GM12878 (cell line): Measurements from ENCODE around the gene CDC6. TPM values are rescaled to one million over a fixed set of nuclear protein-coding genes. Genes with fewer than 3 reads are reported as not detected.

Experiments
- ATAC-seq: fragments of 200-7000 bp; cut with Tn5 transposase; 3 replicates; pipeline ENCODE4 v1.9.1; 2020; ENCODE audit warnings: mild to moderate bottlenecking, moderate library complexity
- BruUV-seq: library from RNA; stranded (reverse); fragments of 400-500 nt; replicated peaks from 2 replicates; lab custom pipeline; 2021; lab: Mats Ljungman, UMichigan
- CTCF ChIA-PET: fragments of 300-600 bp; sonication (Branson Sonifier 250); formaldehyde crosslinking; extraction: SDS; loops from one replicate; lab custom pipeline; 2021; ENCODE audit warnings: inconsistent platforms; lab: Yijun Ruan, JAX
- POLR2A ChIA-PET: fragments of 350-600 bp; formaldehyde crosslinking; extraction: SDS; loops from one replicate; lab custom pipeline; 2021; ENCODE audit warnings: inconsistent platforms; lab: Charles Lee
- RAD21 ChIA-PET: fragments of 300-600 bp; sonication (Branson Sonifier 250); formaldehyde crosslinking; loops from one replicate; lab custom pipeline; 2023; ENCODE audit warnings: antibody characterized with exemption; ENCODE audit not compliant: unreplicated experiment; lab: Charles Lee
- SMC1A ChIA-PET: fragments of 300-600 bp; sonication (Branson Sonifier 250); formaldehyde crosslinking; loops from one replicate; lab custom pipeline; 2023; ENCODE audit not compliant: unreplicated experiment, uncharacterized antibody; lab: Charles Lee
- DNase-seq: peaks from one replicate; pipeline ENCODE4 v3.0.0-alpha.2; 2011; ENCODE audit warnings: low read depth, low spot score
- FAIRE-seq: peaks from 3 replicates; lab custom pipeline; 2011; peaks lifted over from hg19 to GRCh38; lab: Jason Lieb, UNC
- H2AFZ ChIP-seq: 2 replicates; pipeline ENCODE4 v1.6.0; 2011; ENCODE audit warnings: low read depth, low read length, control low read depth; ENCODE audit not compliant: control insufficient read depth
- H3K27ac ChIP-seq: 2 replicates; pipeline ENCODE4 v1.5.1; 2011; ENCODE audit warnings: control low read depth; ENCODE audit not compliant: control insufficient read depth, insufficient read depth
- H3K27me3 ChIP-seq, 2 experiments: replicated peaks in 1 of 2; 2 replicates each; pipeline versions ENCODE4 v1.6.0 to v1.6.1; 2011; ENCODE audit warnings: low read length in 1 of 2; ENCODE audit not compliant: control insufficient read depth in 2 of 2, insufficient read depth in 2 of 2
- H3K36me3 ChIP-seq, 2 experiments: 2 replicates each; pipeline ENCODE4 v1.5.1; 2011; ENCODE audit warnings: low read length in 1 of 2; ENCODE audit not compliant: control insufficient read depth in 2 of 2, insufficient read depth in 2 of 2
- H3K4me1 ChIP-seq: 2 replicates; pipeline ENCODE4 v1.6.1; 2011; ENCODE audit warnings: mild to moderate bottlenecking, low read length, moderate library complexity, mixed read lengths; ENCODE audit not compliant: control insufficient read depth, insufficient read depth
- H3K4me2 ChIP-seq: 2 replicates; pipeline ENCODE4 v1.6.0; 2011; ENCODE audit warnings: control low read depth; ENCODE audit not compliant: control insufficient read depth, insufficient read depth
- H3K4me3 ChIP-seq: fragments of 200-600 bp; sonication (generic); 2 replicates; pipeline ENCODE4 v1.5.1; 2016
- H3K79me2 ChIP-seq: 2 replicates; pipeline ENCODE4 v1.6.0; 2011; ENCODE audit warnings: low read length; ENCODE audit not compliant: control insufficient read depth, insufficient read depth
- H3K9ac ChIP-seq: 2 replicates; pipeline ENCODE4 v1.8.0; 2011; ENCODE audit warnings: low read length, control low read depth, mixed read lengths; ENCODE audit not compliant: control insufficient read depth, insufficient read depth
- H3K9me3 ChIP-seq: replicated peaks from 3 replicates; pipeline ENCODE4 v1.5.1; 2011; ENCODE audit warnings: mild to moderate bottlenecking, low read length; ENCODE audit not compliant: control insufficient read depth, insufficient read depth
- H4K20me1 ChIP-seq: 2 replicates; pipeline ENCODE4 v1.6.0; 2011; ENCODE audit not compliant: control insufficient read depth, insufficient read depth
- BCL11A ChIP-seq: IDR thresholded peaks from 2 replicates; pipeline ENCODE4 v1.6.1; 2011; ENCODE audit warnings: low read depth, low read length
- FOS ChIP-seq: IDR thresholded peaks from 3 replicates; pipeline ENCODE4 v1.6.1; 2011; ENCODE audit warnings: borderline replicate concordance; ENCODE audit not compliant: insufficient read length; ENCODE audit errors: extremely low read depth
- FOXK2 ChIP-seq: fragments of 450-650 bp; IDR thresholded peaks from 2 replicates; pipeline ENCODE4 v1.6.1; 2017; ENCODE audit warnings: mild to moderate bottlenecking, moderate library complexity
- KLF5 ChIP-seq: fragments of 450-650 bp; IDR thresholded peaks from 2 replicates; pipeline ENCODE4 v1.6.1; 2014; ENCODE audit warnings: mild to moderate bottlenecking; ENCODE audit not compliant: partially characterized antibody
- NR2F1 ChIP-seq: fragments of 450-650 bp; conservative IDR thresholded peaks from 2 replicates; pipeline ENCODE4 v1.6.1; 2017; ENCODE audit warnings: mild to moderate bottlenecking
- PAX5 ChIP-seq: IDR thresholded peaks from 2 replicates; pipeline ENCODE4 v1.6.1; 2011; ENCODE audit warnings: low read depth, low read length, borderline replicate concordance
- PML ChIP-seq: IDR thresholded peaks from 2 replicates; pipeline ENCODE4 v1.6.1; 2012; ENCODE audit warnings: low read length, inconsistent platforms
- POLR2AphosphoS2 ChIP-seq: IDR thresholded peaks from 2 replicates; pipeline ENCODE4 v1.6.1; 2011; ENCODE audit warnings: low read depth, mild to moderate bottlenecking, low read length, improper control_type of control experiment, moderate library complexity
- RB1 ChIP-seq: fragments of 450-650 bp; formaldehyde crosslinking; IDR thresholded peaks from 2 replicates; pipeline ENCODE4 v1.6.1; 2017; ENCODE audit warnings: mild to moderate bottlenecking, borderline replicate concordance
- SIX5 ChIP-seq: IDR thresholded peaks from 2 replicates; pipeline ENCODE4 v1.6.1; 2011; ENCODE audit warnings: mild to moderate bottlenecking, low read depth, low read length, moderate library complexity; ENCODE audit not compliant: severe bottlenecking
- STAT1 ChIP-seq: fragments of 450-650 bp; conservative IDR thresholded peaks from 2 replicates; pipeline ENCODE4 v1.6.1; 2014; ENCODE audit warnings: antibody characterized with exemption, mild to moderate bottlenecking
- YBX1 ChIP-seq: fragments of 450-650 bp; IDR thresholded peaks from 2 replicates; pipeline ENCODE4 v1.6.1; 2016; ENCODE audit warnings: antibody characterized with exemption
- WGBS: methylation state at CpG from one replicate; pipeline ENCODE4 v1.1.6; 2016; ENCODE audit warnings: low lambda C conversion rate; ENCODE audit not compliant: insufficient replicate concordance, insufficient coverage; ENCODE audit errors: missing lambda C conversion rate; 5-methylcytosine and 5-hydroxymethylcytosine counted together
- in situ Hi-C: fragments of 300-500 bp; cut with MboI; formaldehyde crosslinking; loops from 9 replicates; pipeline ENCODE4 v1.14.3; 2018; ENCODE audit warnings: mixed read lengths
- intact Hi-C: fragments of 100-400 bp; cut with micrococcal nuclease; formaldehyde crosslinking; loops from one replicate; pipeline ENCODE4 v1.14.2; 2022; ENCODE audit not compliant: unreplicated experiment
- polyA plus RNA-seq, 11 experiments: library from polyadenylated mRNA; depleted of rRNA in 4 of 11; unstranded in 6 of 11; stranded (reverse) in 5 of 11; fragments of >200 nt; fragmentation: Nextera tagmentation in 4 of 11; fragmentation: Illumina TruSeq in 1 of 11; extraction: Ambion mirVana in 4 of 11; extraction: Trizol in 1 of 11; gene quantifications; 1 replicate in 1 of 11; 2 replicates in 10 of 11; pipeline versions ENCODE4 v1.2.1 to v1.2.3, GENCODE V29; 2011 to 2016; ENCODE audit warnings: inconsistent platforms in 2 of 11, missing spikeins in 2 of 11, low read depth in 1 of 11
- total RNA-seq, 4 experiments: library from RNA; depleted of rRNA in 3 of 4; stranded (reverse); fragments of >200 nt in 3 of 4; fragmentation: Illumina TruSeq in 1 of 4; extraction: Trizol in 1 of 4; gene quantifications; 2 replicates each; pipeline versions ENCODE4 v1.2.1 to v1.2.3, GENCODE V29; 2013 to 2021
- TF ChIP-seq, protein P1 (sequence below): IDR thresholded peaks from 2 replicates; pipeline ENCODE4 v1.6.1; 2011; ENCODE audit warnings: borderline replicate concordance, low read depth, mild to moderate bottlenecking, moderate library complexity, mixed read lengths, low read length; ENCODE audit not compliant: insufficient read depth; ENCODE audit errors: extremely low read length
- TF ChIP-seq, protein P2 (sequence below): IDR thresholded peaks from 2 replicates; pipeline ENCODE4 v1.6.1; 2011; ENCODE audit warnings: borderline replicate concordance, low read depth, mild to moderate bottlenecking, moderate library complexity, low read length; ENCODE audit not compliant: insufficient read depth, poor library complexity, severe bottlenecking
- TF ChIP-seq, protein P3 (sequence below): IDR thresholded peaks from 2 replicates; pipeline ENCODE4 v1.6.1; 2011; ENCODE audit warnings: mild to moderate bottlenecking, low read depth, low read length, moderate library complexity; ENCODE audit not compliant: insufficient replicate concordance

Gene CDC6
- total and polyA plus RNA-seq, 10 of the 15 experiments (the other 5 are each of a cell fraction or from before 2014, with no cell fraction given), result 13.3 to 60.9 (median 47.6) TPM

DNA sequence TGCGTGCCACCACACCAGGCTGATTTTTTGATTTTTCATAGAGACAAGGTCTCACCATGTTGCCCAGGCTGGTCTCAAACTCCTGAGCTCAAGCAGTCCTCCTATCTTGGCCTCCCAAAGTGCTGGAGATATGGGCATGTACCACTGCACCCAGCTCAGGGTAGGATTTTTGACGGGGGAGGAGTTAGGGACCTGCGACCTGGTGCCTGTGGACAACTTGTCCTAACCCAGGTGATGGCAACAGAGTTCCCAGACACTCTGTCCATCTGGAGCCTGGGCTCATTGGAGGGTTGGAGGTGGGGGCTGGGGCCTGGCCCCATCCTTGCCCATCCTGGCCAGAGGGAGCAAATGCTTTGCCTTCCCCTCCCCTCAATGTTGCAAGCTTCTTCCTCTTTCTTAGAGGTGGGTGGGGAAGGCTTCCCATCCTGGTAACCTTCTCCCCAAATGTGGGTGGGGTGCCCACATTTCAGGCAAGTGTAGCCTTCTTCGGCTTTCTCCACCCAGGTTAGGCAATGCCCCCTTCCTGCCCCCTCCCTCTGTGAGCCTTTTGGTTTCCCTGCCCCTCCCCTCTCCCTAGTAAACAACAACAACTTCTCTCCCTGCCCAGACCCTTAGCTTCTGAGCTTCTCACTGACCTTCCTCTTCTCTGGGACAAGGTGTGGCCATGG, 46.2 kb downstream of the CDC6 start (continued):
- TF ChIP-seq, protein P1, sequence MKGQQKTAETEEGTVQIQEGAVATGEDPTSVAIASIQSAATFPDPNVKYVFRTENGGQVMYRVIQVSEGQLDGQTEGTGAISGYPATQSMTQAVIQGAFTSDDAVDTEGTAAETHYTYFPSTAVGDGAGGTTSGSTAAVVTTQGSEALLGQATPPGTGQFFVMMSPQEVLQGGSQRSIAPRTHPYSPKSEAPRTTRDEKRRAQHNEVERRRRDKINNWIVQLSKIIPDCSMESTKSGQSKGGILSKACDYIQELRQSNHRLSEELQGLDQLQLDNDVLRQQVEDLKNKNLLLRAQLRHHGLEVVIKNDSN, result no peak
- TF ChIP-seq, protein P2, sequence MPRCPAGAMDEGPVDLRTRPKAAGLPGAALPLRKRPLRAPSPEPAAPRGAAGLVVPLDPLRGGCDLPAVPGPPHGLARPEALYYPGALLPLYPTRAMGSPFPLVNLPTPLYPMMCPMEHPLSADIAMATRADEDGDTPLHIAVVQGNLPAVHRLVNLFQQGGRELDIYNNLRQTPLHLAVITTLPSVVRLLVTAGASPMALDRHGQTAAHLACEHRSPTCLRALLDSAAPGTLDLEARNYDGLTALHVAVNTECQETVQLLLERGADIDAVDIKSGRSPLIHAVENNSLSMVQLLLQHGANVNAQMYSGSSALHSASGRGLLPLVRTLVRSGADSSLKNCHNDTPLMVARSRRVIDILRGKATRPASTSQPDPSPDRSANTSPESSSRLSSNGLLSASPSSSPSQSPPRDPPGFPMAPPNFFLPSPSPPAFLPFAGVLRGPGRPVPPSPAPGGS, result no peak
- TF ChIP-seq YBX1, result no peak
- no peak for TF ChIP-seq SIX5
- TF ChIP-seq PML, result no peak

DNA sequence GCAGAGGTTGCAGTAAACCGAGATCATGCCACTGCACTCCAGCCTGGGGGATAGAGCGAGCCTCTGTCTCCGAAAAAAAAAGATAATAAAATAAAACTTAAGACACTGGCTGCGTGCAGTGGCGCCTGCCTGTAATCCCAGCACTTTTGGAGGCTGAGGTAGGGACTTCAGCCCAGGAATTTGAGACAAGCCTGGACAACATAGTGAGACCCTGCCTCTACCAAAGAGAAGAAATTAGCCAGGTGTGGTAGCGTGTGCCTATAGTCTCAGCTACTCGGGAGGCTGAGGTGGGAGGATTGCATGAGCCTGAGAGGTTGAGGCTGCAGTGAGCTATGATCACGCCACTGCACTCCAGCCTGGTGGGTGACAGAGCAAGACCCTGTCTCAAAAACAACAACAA, 47.9 kb downstream of the CDC6 start:
- in situ Hi-C loops (no loop called here), intact Hi-C loops (no loop called here)
- ChIA-PET SMC1A (interaction anchor here (0.6 kb wide), 1 partner anchor 16 kb away, joined by 4 read pairs; no protein-coding TSS in a partner anchor), CTCF (interaction anchor here (1.0 to 1.1 kb wide), 2 partner anchors 8 to 10 kb away, joined by 3 read pairs; no protein-coding TSS in a partner anchor), RAD21 (interaction anchor here (1.5 kb wide), 1 partner anchor 19 kb away, joined by 3 read pairs; no protein-coding TSS in a partner anchor), POLR2A (no interaction called here)
- H3K79me2 ChIP-seq, result peaks cover 52% of the 10 kb centered on the region
- WGBS, result over 99% methylated on average over 8 of the region's 8 CpGs
- H3K27ac ChIP-seq, result no peak overlapping the region
- no peak overlapping the region for H2AFZ ChIP-seq
- no peak overlapping the region for H3K4me2 ChIP-seq
- H3K4me1 ChIP-seq, result peaks cover 21% of the 10 kb centered on the region
- H3K27me3 ChIP-seq, result no peaks in the 10 kb centered on the region
- no peak overlapping the region for H3K4me3 ChIP-seq
- no peaks in the 10 kb centered on the region for H3K9me3 ChIP-seq
- no TSS peak for BruUV-seq
- no peak for DNase-seq
- no peak for FAIRE-seq
- TF ChIP-seq BCL11A (no peak), KLF5 (no peak), STAT1 (no peak), RB1 (no peak), NR2F1 (no peak), PAX5 (no peak), FOXK2 (no peak), FOS (no peak), POLR2AphosphoS2 (no peak)
- TF ChIP-seq, protein P3, sequence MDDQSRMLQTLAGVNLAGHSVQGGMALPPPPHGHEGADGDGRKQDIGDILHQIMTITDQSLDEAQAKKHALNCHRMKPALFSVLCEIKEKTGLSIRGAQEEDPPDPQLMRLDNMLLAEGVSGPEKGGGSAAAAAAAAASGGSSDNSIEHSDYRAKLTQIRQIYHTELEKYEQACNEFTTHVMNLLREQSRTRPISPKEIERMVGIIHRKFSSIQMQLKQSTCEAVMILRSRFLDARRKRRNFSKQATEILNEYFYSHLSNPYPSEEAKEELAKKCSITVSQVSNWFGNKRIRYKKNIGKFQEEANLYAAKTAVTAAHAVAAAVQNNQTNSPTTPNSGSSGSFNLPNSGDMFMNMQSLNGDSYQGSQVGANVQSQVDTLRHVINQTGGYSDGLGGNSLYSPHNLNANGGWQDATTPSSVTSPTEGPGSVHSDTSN, result no peak
- H3K36me3 ChIP-seq, result peaks cover 29 to 37% of the 10 kb centered on the region in 2 experiments
- no peak for ATAC-seq
- no peaks in the 10 kb centered on the region; the same call in 1 of the 2 replicates for H4K20me1 ChIP-seq
- no peak overlapping the region for H3K9ac ChIP-seq
